ENCODE data around the gene LRRC53. TPM values are rescaled to one million over a fixed set of nuclear protein-coding genes. Genes with fewer than 3 reads are reported as not detected.

The LRRC53 gene
- polyA plus RNA-seq, 1 of the 3 experiments (the other 2 are of a cell fraction) = not detected

- ChIA-PET POLR2A (no interaction called here), CTCF (interaction anchor here (0.6 to 1.2 kb wide), 2 partner anchors 17 to 27 kb away, joined by 3 to 5 read pairs; no protein-coding TSS in a partner anchor)
- no peak for TF ChIP-seq ZBTB33 (IDR thresholded peaks at IDR 0.05; ENCODE audit: borderline replicate concordance, low read depth)
- TF ChIP-seq POLR2AphosphoS5 (IDR thresholded peaks at IDR 0.05; ENCODE audit: low read depth, low read length) = no peak
- TF ChIP-seq YY1 (IDR thresholded peaks at IDR 0.05; ENCODE audit: low read depth) = no peak
- TF ChIP-seq REST (IDR thresholded peaks at IDR 0.05; ENCODE audit: low read depth, low read length) = no peak
- no peak for TF ChIP-seq ELF1 (IDR thresholded peaks at IDR 0.05)
- no peak for TF ChIP-seq TEAD4 (IDR thresholded peaks at IDR 0.05; ENCODE audit: borderline replicate concordance, insufficient read depth)
- TF ChIP-seq, protein P1, sequence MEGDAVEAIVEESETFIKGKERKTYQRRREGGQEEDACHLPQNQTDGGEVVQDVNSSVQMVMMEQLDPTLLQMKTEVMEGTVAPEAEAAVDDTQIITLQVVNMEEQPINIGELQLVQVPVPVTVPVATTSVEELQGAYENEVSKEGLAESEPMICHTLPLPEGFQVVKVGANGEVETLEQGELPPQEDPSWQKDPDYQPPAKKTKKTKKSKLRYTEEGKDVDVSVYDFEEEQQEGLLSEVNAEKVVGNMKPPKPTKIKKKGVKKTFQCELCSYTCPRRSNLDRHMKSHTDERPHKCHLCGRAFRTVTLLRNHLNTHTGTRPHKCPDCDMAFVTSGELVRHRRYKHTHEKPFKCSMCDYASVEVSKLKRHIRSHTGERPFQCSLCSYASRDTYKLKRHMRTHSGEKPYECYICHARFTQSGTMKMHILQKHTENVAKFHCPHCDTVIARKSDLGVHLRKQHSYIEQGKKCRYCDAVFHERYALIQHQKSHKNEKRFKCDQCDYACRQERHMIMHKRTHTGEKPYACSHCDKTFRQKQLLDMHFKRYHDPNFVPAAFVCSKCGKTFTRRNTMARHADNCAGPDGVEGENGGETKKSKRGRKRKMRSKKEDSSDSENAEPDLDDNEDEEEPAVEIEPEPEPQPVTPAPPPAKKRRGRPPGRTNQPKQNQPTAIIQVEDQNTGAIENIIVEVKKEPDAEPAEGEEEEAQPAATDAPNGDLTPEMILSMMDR (IDR thresholded peaks at IDR 0.05) = no peak
- TF ChIP-seq MXI1 (IDR thresholded peaks at IDR 0.05; ENCODE audit: low read depth, low read length) = no peak
- no peak for TF ChIP-seq EZH2phosphoT487 (IDR thresholded peaks at IDR 0.05; ENCODE audit: borderline replicate concordance, low read depth)
- TF ChIP-seq MEF2A (IDR thresholded peaks at IDR 0.05; ENCODE audit: borderline replicate concordance, low read depth) = no peak
- no peak for TF ChIP-seq RXRA (IDR thresholded peaks at IDR 0.05; ENCODE audit: borderline replicate concordance, low read depth)
- no peak for TF ChIP-seq TAF1 (IDR thresholded peaks at IDR 0.05; ENCODE audit: borderline replicate concordance, low read depth, low read length)
- TF ChIP-seq SIN3A (IDR thresholded peaks at IDR 0.05; ENCODE audit: borderline replicate concordance, low read depth, low read length) = no peak
- no peak for TF ChIP-seq RAD21 (IDR thresholded peaks at IDR 0.05; ENCODE audit: low read length)
- TF ChIP-seq GATA2 (CRISPR knock-in tag; IDR thresholded peaks at IDR 0.05) = no peak
- Histone ChIP-seq H3K4me1 (ENCODE audit: control insufficient read depth in 1 of 2, insufficient read depth in 2 of 2, low read depth in 1 of 2, low read length in 1 of 2) (no peaks in the 10 kb centered on the region; a peak in 1 of 4 replicates), H3K36me3 (replicated peaks in 1 of 2; ENCODE audit: control insufficient read depth in 1 of 2, insufficient read depth in 2 of 2, low read length in 1 of 2) (no peaks in the 10 kb centered on the region), H3K4me3 (ENCODE audit: low read depth in 2 of 2, low read length in 1 of 2) (no peak overlapping the region), H3F3A (replicated peaks; ENCODE audit: insufficient read depth) (no peaks in the 10 kb centered on the region), H3K27ac (ENCODE audit: low read depth in 2 of 2, low read length in 1 of 2) (no peak overlapping the region), H3K27me3 (ENCODE audit: insufficient read depth) (no peaks in the 10 kb centered on the region), H2AFZ (ENCODE audit: low read depth) (no peak overlapping the region), H4K20me1 (ENCODE audit: insufficient read depth) (no peaks in the 10 kb centered on the region), H3K9ac (no peak overlapping the region), H3K4me2 (no peak overlapping the region), H3K79me2 (ENCODE audit: insufficient read depth) (no peaks in the 10 kb centered on the region), H3K9me3 (no peaks in the 10 kb centered on the region), H3K9me2 (no peaks in the 10 kb centered on the region)
- WGBS (ENCODE audit: low lambda C conversion rate) = 72% methylated on average over 2 of the region's 2 CpGs
- no peak for DNase-seq
Measured at GRCh38 chr1:74423471-74423870, 88.9 kb downstream of the LRRC53 start.
